HepG2 (cell line): ENCODE data around the gene GIMD1. TPM values are rescaled to one million over a fixed set of nuclear protein-coding genes. Genes with fewer than 3 reads are reported as not detected.
A peak's percentile ranks its signal among the peaks of the same experiment; 100 is the strongest.

Experiments
- CBFB ChIP-seq: sonication (generic); formaldehyde crosslinking; IDR thresholded peaks from 2 replicates; pipeline ENCODE4 v1.4.0; 2020; ENCODE audit warnings: missing genetic modification reagents
- CCDC6 ChIP-seq: sonication (generic); formaldehyde crosslinking; IDR thresholded peaks from 2 replicates; pipeline ENCODE4 v1.8.1; 2022; ENCODE audit warnings: mild to moderate bottlenecking, missing genetic modification reagents, moderate library complexity
- EED ChIP-seq: sonication (generic); formaldehyde crosslinking; IDR thresholded peaks from 2 replicates; pipeline ENCODE4 v1.5.0; 2020; ENCODE audit warnings: mild to moderate bottlenecking, missing genetic modification reagents
- FOXP1 ChIP-seq, 2 experiments: fragments of 450-650 bp in 1 of 2; IDR thresholded peaks; 2 replicates each; pipeline ENCODE4 v1.6.1; 2017 to 2018; ENCODE audit warnings: antibody characterized with exemption in 1 of 2
- NFYB ChIP-seq: sonication (generic); formaldehyde crosslinking; IDR thresholded peaks from 2 replicates; pipeline ENCODE4 v1.4.0; 2020; ENCODE audit warnings: missing genetic modification reagents
- POLR2AphosphoS5 ChIP-seq: IDR thresholded peaks from 2 replicates; pipeline ENCODE4 v1.6.1; 2012; ENCODE audit warnings: low read depth, low read length
- PRDM10 ChIP-seq: sonication (generic); formaldehyde crosslinking; IDR thresholded peaks from 2 replicates; pipeline ENCODE4 v1.4.0; 2020; ENCODE audit warnings: low read depth, missing genetic modification reagents
- REL ChIP-seq: sonication (generic); formaldehyde crosslinking; conservative IDR thresholded peaks from 2 replicates; pipeline ENCODE4 v1.8.0; 2022; ENCODE audit warnings: mild to moderate bottlenecking, missing genetic modification reagents, moderate library complexity
- REXO4 ChIP-seq: sonication (generic); formaldehyde crosslinking; IDR thresholded peaks from 2 replicates; pipeline ENCODE4 v1.8.0; 2022; ENCODE audit warnings: missing genetic modification reagents, mild to moderate bottlenecking, borderline replicate concordance
- SAP130 ChIP-seq: IDR thresholded peaks from 2 replicates; pipeline ENCODE4 v1.6.1; 2016; ENCODE audit warnings: low read depth
- SMAD3 ChIP-seq: sonication (generic); formaldehyde crosslinking; IDR thresholded peaks from 2 replicates; pipeline ENCODE4 v1.4.0; 2020; ENCODE audit warnings: missing genetic modification reagents
- SNAPC4 ChIP-seq: sonication (generic); formaldehyde crosslinking; IDR thresholded peaks from 2 replicates; pipeline ENCODE4 v1.4.0; 2020; ENCODE audit warnings: mild to moderate bottlenecking, missing genetic modification reagents
- SP5 ChIP-seq: IDR thresholded peaks from 2 replicates; pipeline ENCODE4 v1.6.1; 2016; ENCODE audit warnings: low read depth, borderline replicate concordance
- TEF ChIP-seq: sonication (generic); formaldehyde crosslinking; IDR thresholded peaks from 2 replicates; pipeline ENCODE4 v1.5.0; 2020; ENCODE audit warnings: missing genetic modification reagents
- XRCC5 ChIP-seq: fragments of 200-400 bp; formaldehyde crosslinking; optimal IDR thresholded peaks from 2 replicates; pipeline ENCODE3; 2017; ENCODE audit warnings: mild to moderate bottlenecking, low read length
- ZEB1 ChIP-seq: IDR thresholded peaks from 2 replicates; pipeline ENCODE4 v1.6.1; 2012; ENCODE audit warnings: mild to moderate bottlenecking, low read depth, inconsistent platforms; ENCODE audit not compliant: insufficient replicate concordance
- ZNF337 ChIP-seq: sonication (generic); formaldehyde crosslinking; IDR thresholded peaks from 2 replicates; pipeline ENCODE4 v1.5.1; 2020; ENCODE audit warnings: missing genetic modification reagents, low read depth, mild to moderate bottlenecking, borderline replicate concordance
- ZNF430 ChIP-seq: sonication (generic); formaldehyde crosslinking; IDR thresholded peaks from 2 replicates; pipeline ENCODE4 v1.9.0; 2021; ENCODE audit warnings: mild to moderate bottlenecking, missing genetic modification reagents
- ZNF460 ChIP-seq: sonication (generic); formaldehyde crosslinking; IDR thresholded peaks from 2 replicates; pipeline ENCODE4 v1.5.1; 2020; ENCODE audit warnings: missing genetic modification reagents, mild to moderate bottlenecking, borderline replicate concordance
- ZNF709 ChIP-seq: sonication (generic); formaldehyde crosslinking; IDR thresholded peaks from 2 replicates; pipeline ENCODE4 v1.5.0; 2020; ENCODE audit warnings: mild to moderate bottlenecking, missing genetic modification reagents
- ZNF724P ChIP-seq: sonication (generic); formaldehyde crosslinking; IDR thresholded peaks from 2 replicates; pipeline ENCODE4 v1.8.0; 2022; ENCODE audit warnings: missing genetic modification reagents, borderline replicate concordance
- ZNF772 ChIP-seq: sonication (generic); formaldehyde crosslinking; IDR thresholded peaks from 2 replicates; pipeline ENCODE4 v1.5.0; 2020; ENCODE audit warnings: mild to moderate bottlenecking, missing genetic modification reagents
- ZSCAN12 ChIP-seq: sonication (generic); formaldehyde crosslinking; IDR thresholded peaks from 2 replicates; pipeline ENCODE4 v1.9.0; 2021; ENCODE audit warnings: mild to moderate bottlenecking, missing genetic modification reagents
- polyA plus RNA-seq, 8 experiments: library from polyadenylated mRNA; depleted of rRNA in 3 of 8; stranded (reverse) in 7 of 8; unstranded in 1 of 8; fragments of >200 nt; fragmentation: Illumina TruSeq in 4 of 8; extraction: Trizol in 4 of 8; gene quantifications; 2 replicates each; pipeline versions ENCODE4 v1.2.1 to v1.2.3, GENCODE V29; 2011 to 2016; ENCODE audit warnings: low read depth in 4 of 8, missing spikeins in 1 of 8, mixed read lengths in 1 of 8; ENCODE audit not compliant: insufficient read depth in 1 of 8
- total RNA-seq, 5 experiments: library from RNA; depleted of rRNA; stranded (reverse); fragments of >200 nt; fragmentation: Illumina TruSeq; extraction: Trizol; gene quantifications; 2 replicates each; pipeline ENCODE4 v1.2.3, GENCODE V29; 2016; ENCODE audit warnings: low read depth in 1 of 5

The GIMD1 gene
- total and polyA plus RNA-seq, 2 of the 13 experiments (the other 11 are each of a cell fraction or from before 2014, with no cell fraction given), result not detected

GRCh38 chr4:106315476-106315967 is 53.1 kb downstream of the GIMD1 start (continued):
- no peak for TF ChIP-seq NFYB (CRISPR knock-in tag)
- peak; percentile 4; the same call in 1 of the 2 replicates for TF ChIP-seq SAP130 (CRISPR knock-in tag)
- TF ChIP-seq ZNF709 (CRISPR knock-in tag), result no peak
- 0 out of 2 replicates have a peak, but pooled peaks have one; percentile 45 for TF ChIP-seq POLR2AphosphoS5
- no peak for TF ChIP-seq FOXP1 (IDR thresholded peaks at IDR 0.05)
- TF ChIP-seq FOXP1 (CRISPR knock-in tag; IDR thresholded peaks at IDR 0.05), result no peak
- no peak for TF ChIP-seq CBFB (CRISPR knock-in tag)
- TF ChIP-seq PRDM10 (CRISPR knock-in tag), result 0 out of 2 replicates have a peak, but pooled peaks have one; percentile 11
- no peak for TF ChIP-seq SP5 (CRISPR knock-in tag)
- no peak for TF ChIP-seq TEF (CRISPR knock-in tag)
- TF ChIP-seq SNAPC4 (CRISPR knock-in tag), result peak; percentile 33; the same call in 1 of the 2 replicates
- 0 out of 2 replicates have a peak, but pooled peaks have one; percentile 26 for TF ChIP-seq EED
- TF ChIP-seq SMAD3, result 0 out of 2 replicates have a peak, but pooled peaks have one; percentile 6
- no peak for TF ChIP-seq ZSCAN12
- TF ChIP-seq ZNF460 (CRISPR knock-in tag), result no peak
- no peak for TF ChIP-seq ZEB1
- no peak for TF ChIP-seq REL (CRISPR knock-in tag)
- TF ChIP-seq ZNF337 (CRISPR knock-in tag), result no peak
- TF ChIP-seq CCDC6 (CRISPR knock-in tag), result 0 out of 2 replicates have a peak, but pooled peaks have one; percentile 7
- peak; percentile 61; the same call in 1 of the 2 replicates for TF ChIP-seq ZNF772
- no peak for TF ChIP-seq REXO4 (CRISPR knock-in tag)
- TF ChIP-seq ZNF430 (CRISPR knock-in tag), result no peak
- TF ChIP-seq ZNF724P (CRISPR knock-in tag), result no peak
- peak; percentile 41 for TF ChIP-seq XRCC5
